ENCODE measurements around the gene SOST.

SOST gene

DNA sequence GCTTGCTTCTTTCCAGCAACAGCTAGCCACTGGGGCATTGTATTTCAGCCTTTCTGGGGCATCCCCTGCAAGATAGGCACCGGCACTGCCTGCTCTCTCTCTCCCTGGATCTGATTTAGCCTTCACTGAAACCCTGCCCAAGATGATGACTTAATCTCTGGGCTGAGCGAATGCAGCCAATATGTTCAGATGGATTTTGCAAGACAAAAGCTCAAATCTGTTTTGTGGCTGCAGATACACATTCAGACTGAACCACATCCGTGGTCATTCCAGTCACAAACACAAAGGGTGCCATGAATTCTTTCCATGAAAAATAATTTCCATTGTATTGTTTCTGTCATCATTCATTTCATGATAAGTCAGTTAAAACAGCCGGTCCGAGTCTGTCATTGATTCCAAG is 24.2 kb downstream of the SOST start:
- Mint-ChIP-seq H3K4me3 (no peak overlapping the region), H3K9me3 (no peaks in the 10 kb centered on the region), H3K36me3 (no peaks in the 10 kb centered on the region), H3K27ac (no peak overlapping the region), H3K4me1 (no peaks in the 10 kb centered on the region)
- ATAC-seq (no peak), DNase-seq (ENCODE audit: low spot score in 2 of 2) (no peak)

DNA sequence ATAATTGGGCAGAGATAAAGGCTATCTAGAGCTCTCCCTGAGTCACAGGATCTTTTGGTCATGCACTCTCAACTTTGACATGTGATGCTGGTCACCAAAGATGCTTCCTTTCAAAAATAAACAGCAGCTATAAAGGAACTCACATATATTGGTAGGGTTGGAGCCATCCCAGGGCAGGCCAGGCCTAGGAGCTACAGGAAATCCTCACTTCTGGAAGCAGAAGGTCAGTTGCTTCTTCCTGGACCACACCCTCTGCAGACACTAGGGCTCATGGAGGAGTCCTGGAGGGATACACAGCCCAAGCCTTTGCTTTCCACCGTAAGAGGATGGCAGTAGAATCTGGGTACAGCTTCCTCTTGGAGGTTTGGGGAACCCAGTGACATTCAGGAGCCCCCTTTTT is 24.6 kb downstream of the SOST start:
- DNase-seq (ENCODE audit: low spot score in 2 of 2): no peak
- no peaks in the 10 kb centered on the region for H3K36me3 Mint-ChIP-seq
- H3K4me3 Mint-ChIP-seq: no peak overlapping the region
- no peaks in the 10 kb centered on the region for H3K9me3 Mint-ChIP-seq
- ATAC-seq: no peak
- H3K4me1 Mint-ChIP-seq: no peaks in the 10 kb centered on the region
- H3K27ac Mint-ChIP-seq: no peak overlapping the region

DNA sequence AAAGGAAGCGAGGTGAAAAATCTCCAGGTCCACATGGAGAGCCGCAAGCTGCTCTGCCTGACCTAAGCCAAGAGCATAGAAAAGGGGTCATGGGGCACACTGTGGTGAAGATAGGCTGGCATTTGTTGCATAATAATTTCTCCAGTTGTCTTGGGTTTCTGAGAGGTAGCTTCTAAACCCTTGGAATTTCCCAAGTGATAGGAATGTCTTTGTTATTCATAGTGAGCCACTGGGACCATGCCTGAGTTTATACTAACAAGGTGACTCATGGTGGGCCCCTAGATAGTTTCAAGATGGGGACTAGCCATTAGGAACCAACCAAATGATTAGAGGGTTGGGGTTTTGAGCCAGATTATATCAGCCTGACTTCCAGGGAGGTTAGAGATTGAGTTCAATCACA is 25.6 kb downstream of the SOST start:
- Mint-ChIP-seq H3K4me1 (no peaks in the 10 kb centered on the region), H3K4me3 (no peak overlapping the region), H3K36me3 (no peaks in the 10 kb centered on the region), H3K9me3 (no peaks in the 10 kb centered on the region), H3K27ac (no peak overlapping the region)
- no peak for ATAC-seq
- DNase-seq (ENCODE audit: low spot score in 2 of 2): no peak

DNA sequence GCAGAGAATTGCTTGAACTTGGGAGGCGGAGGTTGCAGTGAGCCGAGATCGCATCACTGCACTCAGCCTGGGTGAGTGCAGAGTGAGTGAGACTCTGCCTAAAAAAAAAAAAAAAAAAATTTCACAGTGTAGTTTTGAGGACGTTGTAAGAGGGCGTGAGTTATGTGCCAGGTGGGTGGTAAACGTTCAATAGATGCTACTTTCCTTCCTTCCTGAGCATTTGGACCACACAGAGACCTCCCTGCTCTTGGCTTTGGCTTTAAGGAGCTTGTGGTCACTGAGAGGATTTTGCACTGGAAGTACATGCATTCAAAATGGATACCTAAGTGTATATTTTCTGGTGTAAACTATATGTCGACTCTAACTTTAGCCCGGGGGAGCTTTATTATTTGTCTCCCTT is 30.5 kb downstream of the SOST start:
- Mint-ChIP-seq H3K36me3 (no peaks in the 10 kb centered on the region), H3K9me3 (no peaks in the 10 kb centered on the region), H3K4me3 (no peak overlapping the region), H3K27ac (no peak overlapping the region), H3K4me1 (no peaks in the 10 kb centered on the region)
- DNase-seq (ENCODE audit: low spot score in 2 of 2) (no peak), ATAC-seq (no peak)

DNA sequence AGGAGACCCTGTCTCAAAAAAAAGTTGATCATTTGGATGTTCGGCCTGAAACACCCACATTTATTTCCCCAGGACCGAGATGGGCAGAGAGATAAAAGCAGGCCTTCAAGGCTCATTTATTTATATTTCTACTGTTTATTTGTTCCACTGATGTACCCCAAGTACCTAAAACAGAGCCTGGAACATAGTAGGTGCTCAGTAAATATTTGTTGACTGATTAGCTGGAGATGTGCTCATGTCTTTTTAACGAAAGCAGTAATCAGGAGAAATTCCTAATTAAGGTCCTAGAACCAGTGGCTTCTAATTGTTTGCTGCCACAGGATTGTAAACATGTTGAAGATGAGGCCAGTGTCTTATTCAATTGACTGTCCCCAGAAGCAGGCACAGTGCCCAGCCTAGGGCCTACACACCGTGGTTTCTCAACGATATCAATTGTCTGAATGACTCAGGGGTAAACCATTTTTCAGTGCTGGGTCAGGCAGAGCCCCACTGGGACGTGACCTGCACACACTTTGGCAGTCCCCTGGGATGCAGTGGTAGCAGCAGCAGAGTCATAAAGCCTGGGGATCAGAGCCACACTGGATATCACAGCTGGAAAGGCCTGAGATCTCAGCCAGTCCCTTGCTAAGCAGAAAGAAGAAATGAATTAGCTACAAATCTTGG is 34.8 kb downstream of the SOST start:
- ATAC-seq (peak; percentile 17), DNase-seq (ENCODE audit: low spot score in 2 of 2) (no peak)
- Mint-ChIP-seq H3K36me3 (no peaks in the 10 kb centered on the region), H3K4me3 (no peak overlapping the region), H3K27ac (no peak overlapping the region), H3K9me3 (no peaks in the 10 kb centered on the region), H3K4me1 (peaks cover 24% of the 10 kb centered on the region)

DNA sequence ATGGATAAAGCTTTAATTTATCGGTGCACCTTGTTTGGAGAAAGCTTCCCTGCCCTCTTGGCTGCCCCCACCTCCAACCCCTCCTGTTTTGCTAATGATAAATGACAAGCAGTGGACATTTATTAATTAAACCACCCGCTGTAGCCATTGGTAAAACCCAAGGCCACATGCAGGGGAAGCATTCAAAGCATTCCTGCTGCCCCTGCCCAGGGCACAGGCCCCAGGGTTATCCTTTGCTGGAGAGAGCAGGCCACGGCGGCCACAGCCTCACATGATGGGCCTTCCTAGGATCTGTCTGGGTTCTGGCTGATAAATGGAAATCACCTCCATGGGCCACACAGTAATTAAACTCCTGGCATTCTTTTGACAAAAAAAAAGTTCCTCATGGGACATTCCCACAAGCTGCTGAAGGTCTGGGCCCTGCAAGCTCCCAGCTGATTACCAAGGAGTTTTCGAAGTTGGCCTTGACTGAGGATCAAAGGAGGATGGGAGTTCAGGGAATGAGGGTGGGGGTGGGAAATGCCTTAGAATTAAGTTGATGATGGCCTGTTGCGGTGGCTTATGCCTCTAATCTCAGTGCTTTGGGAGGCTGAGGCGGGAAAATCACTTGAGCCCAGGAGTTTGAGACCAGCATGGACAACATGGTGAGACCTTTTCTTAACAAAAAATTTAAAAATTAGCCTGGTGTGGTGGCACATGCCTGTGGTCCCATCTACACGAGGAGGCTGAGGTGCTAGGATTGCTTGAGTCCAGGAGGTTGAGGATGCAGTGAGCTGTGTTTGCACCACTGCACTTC is 35.5 kb downstream of the SOST start:
- ATAC-seq (no peak), DNase-seq (ENCODE audit: low spot score in 2 of 2) (no peak)
- H3K27ac Mint-ChIP-seq: no peak overlapping the region
- no peak overlapping the region for H3K4me3 Mint-ChIP-seq
- no peaks in the 10 kb centered on the region for H3K9me3 Mint-ChIP-seq
- H3K36me3 Mint-ChIP-seq: no peaks in the 10 kb centered on the region
- peaks cover 24% of the 10 kb centered on the region for H3K4me1 Mint-ChIP-seq

DNA sequence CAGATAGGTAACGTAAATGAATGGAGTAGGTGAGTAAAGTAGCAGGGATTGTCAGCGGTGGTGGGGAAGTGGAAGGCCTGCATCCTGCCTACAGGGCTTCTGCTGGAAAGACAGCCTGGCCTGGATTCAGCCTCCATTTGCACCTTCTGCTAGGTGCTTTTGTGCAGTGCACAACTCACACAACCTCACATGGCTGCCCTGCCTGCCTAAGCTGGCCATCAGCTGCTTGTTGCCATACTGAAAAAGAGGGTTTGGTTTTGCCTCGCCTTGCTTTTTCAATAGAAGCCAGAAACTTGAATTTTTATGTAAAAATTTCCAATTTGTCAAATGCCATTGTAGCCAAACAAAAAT is 36.3 kb downstream of the SOST start:
- Mint-ChIP-seq H3K36me3 (no peaks in the 10 kb centered on the region), H3K4me3 (peak overlapping the region; percentile 86), H3K9me3 (no peaks in the 10 kb centered on the region), H3K4me1 (peaks cover 24% of the 10 kb centered on the region), H3K27ac (no peak overlapping the region)
- ATAC-seq (no peak), DNase-seq (ENCODE audit: low spot score in 2 of 2) (no peak)

DNA sequence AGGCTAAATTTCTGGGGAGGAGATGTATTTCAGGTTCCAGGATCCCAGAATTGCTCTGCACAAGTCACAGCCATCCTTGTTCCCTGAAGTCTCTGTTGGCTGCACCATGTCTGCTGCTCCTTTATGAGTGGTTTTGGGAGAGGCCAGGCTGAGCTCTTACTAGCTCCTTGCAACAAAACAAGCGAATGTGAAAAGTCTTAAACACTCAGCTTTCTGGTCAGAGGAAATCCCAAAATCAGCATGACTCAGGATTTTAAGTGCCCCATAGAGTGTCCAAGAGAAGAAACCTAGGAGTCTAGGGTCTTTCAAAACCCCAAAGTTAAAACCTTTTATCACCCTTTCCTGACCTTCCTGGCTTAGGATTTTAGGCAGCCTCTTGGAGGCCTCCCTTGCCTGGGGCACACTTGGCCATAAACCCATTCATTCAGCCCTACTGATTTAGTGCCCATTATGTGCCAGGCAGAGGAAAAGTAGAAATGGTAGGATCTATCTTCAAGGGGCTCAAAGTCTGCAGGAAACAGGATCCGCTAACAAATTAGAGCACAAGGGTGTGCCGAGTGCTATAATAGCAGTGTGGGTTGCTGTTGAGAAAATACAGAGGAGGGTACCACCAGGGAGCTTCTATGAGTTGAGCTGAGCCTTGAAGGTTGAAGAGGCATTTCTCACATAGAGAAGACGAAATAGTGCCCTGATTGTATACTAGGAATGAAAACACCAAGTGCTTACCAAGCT is 36.9 kb downstream of the SOST start:
- no peaks in the 10 kb centered on the region for H3K36me3 Mint-ChIP-seq
- peaks cover 24% of the 10 kb centered on the region for H3K4me1 Mint-ChIP-seq
- DNase-seq (ENCODE audit: low spot score in 2 of 2) (no peak), ATAC-seq (no peak)
- no peaks in the 10 kb centered on the region for H3K9me3 Mint-ChIP-seq
- H3K27ac Mint-ChIP-seq: peak overlapping the region; percentile 95
- peak overlapping the region; percentile 86 for H3K4me3 Mint-ChIP-seq

DNA sequence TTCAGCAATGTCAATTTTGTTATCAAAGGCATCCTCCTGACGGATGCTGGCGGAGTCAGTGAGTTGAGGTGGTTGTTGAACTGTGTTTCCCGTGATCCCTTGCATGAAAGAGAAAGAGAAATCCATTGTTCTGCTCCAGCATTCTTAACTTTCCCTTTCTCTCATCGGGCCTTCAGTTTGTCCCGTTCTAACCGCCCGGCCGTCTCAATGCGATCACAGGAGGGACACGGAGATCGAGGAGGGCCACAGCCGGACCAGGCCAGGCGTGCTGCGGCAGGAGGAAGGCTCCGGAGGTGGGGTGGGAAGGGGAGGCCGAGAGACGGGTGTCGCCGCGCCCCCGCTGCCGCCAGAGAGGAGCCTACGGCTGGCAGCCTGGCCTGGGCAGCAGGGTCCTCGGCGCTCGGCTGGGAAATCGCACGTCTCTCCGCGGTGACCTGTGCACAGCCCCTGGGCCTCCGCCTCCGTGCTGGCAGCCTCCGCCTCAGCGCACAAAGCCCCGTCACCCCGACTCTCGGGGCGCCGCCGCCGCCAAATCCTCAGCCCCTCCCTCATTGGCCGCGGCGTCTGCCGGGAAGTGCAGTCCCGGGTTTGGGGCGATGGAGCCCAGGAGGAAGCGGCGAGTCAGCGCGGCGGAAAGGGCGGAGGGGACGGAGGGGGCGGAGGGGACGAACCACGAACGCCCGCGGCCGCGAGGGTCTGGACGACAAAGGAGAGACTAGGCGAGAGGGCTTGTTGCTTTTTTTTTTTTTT is 38.1 kb downstream of the SOST start:
- H3K4me1 Mint-ChIP-seq: peaks cover 24% of the 10 kb centered on the region
- H3K27ac Mint-ChIP-seq: peak overlapping the region; percentile 95
- ATAC-seq: peak; percentile 92
- no peaks in the 10 kb centered on the region for H3K36me3 Mint-ChIP-seq
- peak overlapping the region; percentile 86 for H3K4me3 Mint-ChIP-seq
- peak; percentile 66 to 86 for DNase-seq (ENCODE audit: low spot score in 2 of 2)
- H3K9me3 Mint-ChIP-seq: no peaks in the 10 kb centered on the region

DNA sequence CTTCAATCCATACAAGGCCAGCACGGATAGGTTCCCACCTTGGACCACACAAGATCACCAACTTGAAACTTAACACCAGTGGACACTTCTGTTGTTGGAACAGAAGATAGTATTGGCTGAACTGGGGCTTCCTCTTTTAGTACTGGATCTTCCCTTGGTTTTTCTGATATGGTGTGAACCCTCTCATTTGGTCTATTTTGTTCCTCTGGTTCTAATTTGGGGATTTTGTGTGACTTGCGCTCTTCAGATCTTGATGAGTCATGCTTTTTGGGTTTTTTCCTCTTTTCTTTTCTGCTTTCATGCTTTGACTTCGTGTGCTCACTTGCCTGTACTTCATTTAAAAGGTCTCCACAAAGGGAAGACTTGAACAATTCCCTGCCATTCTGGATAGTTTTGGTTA is 39.0 kb downstream of the SOST start:
- ATAC-seq (no peak), DNase-seq (ENCODE audit: low spot score in 2 of 2) (no peak)
- Mint-ChIP-seq H3K4me3 (peak overlapping the region; percentile 86), H3K27ac (peak overlapping the region; percentile 95), H3K36me3 (no peaks in the 10 kb centered on the region), H3K4me1 (peaks cover 26% of the 10 kb centered on the region), H3K9me3 (no peaks in the 10 kb centered on the region)

DNA sequence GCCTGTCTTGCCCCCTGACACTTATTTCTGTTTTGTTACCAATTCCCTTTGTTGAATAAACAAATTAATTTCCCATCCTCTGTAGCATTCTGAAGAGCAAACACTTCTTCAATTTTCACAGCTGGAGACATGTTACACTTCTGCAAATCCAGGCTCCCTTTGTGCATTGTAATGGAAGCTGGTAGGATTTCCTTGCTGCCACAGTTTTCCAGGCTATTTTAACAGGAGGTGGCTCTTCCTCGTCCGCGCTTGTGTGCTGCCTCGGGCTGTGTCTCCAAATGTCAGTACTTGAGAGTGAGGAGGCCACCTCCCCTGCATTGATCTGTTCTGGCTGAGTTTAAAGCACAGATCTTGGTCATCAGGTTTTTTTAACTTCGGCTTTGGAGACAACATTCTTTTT is 40.0 kb downstream of the SOST start:
- ATAC-seq (no peak), DNase-seq (ENCODE audit: low spot score in 2 of 2) (no peak)
- no peak overlapping the region for H3K4me3 Mint-ChIP-seq
- H3K27ac Mint-ChIP-seq: no peak overlapping the region
- H3K4me1 Mint-ChIP-seq: peaks cover 33% of the 10 kb centered on the region
- no peaks in the 10 kb centered on the region for H3K36me3 Mint-ChIP-seq
- H3K9me3 Mint-ChIP-seq: no peaks in the 10 kb centered on the region

DNA sequence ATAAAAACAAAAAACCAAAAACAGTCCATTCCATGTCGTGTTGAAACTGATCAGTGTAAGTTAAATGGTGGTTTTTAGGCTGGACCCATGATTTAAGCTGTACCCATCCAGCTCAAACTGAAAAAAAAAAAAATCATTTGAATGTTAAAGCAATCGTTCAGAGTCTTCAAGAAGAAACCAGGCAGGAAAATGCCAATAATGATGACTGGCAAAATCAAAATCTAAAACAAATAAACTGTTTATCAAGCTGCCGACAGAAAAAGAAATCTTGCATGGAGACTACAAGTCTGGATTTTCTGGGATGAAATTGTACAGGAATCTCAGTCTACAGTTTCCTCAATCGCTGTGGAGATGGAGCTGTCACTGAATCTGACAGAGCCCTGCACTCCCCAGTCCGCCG is 40.7 kb downstream of the SOST start:
- H3K9me3 Mint-ChIP-seq: no peaks in the 10 kb centered on the region
- no peak for ATAC-seq
- H3K36me3 Mint-ChIP-seq: no peaks in the 10 kb centered on the region
- no peak for DNase-seq (ENCODE audit: low spot score in 2 of 2)
- H3K4me3 Mint-ChIP-seq: no peak overlapping the region
- no peak overlapping the region for H3K27ac Mint-ChIP-seq
- peaks cover 33% of the 10 kb centered on the region for H3K4me1 Mint-ChIP-seq

DNA sequence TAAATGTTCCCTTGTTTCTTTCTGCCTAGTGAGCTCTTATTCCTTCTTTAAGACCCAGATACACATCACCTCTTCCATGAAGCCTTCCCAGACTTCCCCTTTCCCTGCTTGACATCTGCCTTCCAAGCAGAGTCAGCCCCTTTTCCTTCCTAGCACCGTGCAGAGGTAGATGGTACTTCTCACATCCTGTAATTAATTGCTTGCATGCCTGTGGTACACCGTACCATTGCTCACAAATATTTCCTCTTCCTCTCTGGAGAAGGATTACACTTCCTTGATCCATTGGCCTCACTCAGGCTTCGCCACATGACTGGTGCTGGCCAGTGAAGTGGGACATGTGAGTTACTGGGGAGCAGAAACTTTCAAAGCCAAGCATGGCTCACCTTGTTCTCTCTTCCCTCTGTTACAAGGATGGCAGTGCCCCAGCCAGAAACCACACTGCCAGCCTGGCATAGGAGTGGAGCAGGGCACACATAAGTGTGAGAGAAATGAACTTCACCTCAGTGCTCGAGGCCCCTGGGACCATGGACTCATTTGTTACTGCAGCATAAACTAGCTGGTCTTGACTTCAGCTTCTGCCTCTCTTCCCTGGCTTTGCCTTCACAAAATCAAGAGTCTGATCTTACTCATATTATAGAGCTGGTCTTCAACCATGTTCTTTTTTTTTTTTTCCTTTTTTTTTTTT is 44.0 kb downstream of the SOST start:
- Mint-ChIP-seq H3K4me3 (peak overlapping the region; percentile 66), H3K9me3 (no peaks in the 10 kb centered on the region), H3K27ac (no peak overlapping the region), H3K4me1 (peaks cover 14% of the 10 kb centered on the region), H3K36me3 (no peaks in the 10 kb centered on the region)
- DNase-seq (ENCODE audit: low spot score in 2 of 2) (no peak), ATAC-seq (no peak)

DNA sequence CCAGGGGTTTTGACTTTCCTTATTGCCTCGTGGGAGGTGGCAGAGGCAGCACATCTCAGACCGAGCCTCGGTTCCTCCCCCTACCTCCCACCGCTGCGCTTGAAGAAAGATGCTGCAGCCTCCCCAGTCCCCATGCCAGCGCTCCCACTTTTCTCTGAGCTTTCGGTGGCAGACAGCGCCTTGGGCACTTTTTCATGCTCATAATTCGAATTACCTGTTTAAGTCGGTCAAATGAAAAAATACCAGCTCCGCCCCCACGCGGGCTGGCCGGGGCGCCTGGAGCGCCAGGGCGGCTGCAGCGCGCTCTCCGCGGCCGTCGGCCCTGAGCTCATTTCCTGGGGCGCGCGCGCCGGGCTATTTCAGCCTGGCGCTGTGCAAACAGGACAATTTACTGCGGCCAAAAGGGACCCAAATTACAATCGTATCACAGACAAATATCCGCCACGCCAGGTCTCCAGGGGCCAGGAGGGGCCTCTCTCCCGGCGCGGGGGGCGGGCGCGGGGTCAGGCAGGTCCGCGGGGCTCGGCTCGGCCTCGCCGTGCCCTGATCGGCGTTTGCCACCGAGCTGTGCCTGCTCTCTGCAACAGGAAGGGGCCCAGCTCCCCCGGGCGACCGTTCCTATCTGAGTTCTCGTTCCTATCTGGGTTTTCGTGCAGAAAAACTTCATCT is 45.0 kb downstream of the SOST start:
- peak; percentile 17 to 65 for DNase-seq (ENCODE audit: low spot score in 2 of 2)
- H3K9me3 Mint-ChIP-seq: no peaks in the 10 kb centered on the region
- no peaks in the 10 kb centered on the region for H3K36me3 Mint-ChIP-seq
- H3K4me3 Mint-ChIP-seq: peak overlapping the region; percentile 66
- peak; percentile 80 for ATAC-seq
- H3K4me1 Mint-ChIP-seq: peaks cover 9% of the 10 kb centered on the region
- no peak overlapping the region for H3K27ac Mint-ChIP-seq

Data from stimulated activated effector memory CD8-positive, alpha-beta T cell treated with anti-CD3 and anti-CD28 coated beads, Interleukin-12 subunit alpha, Interleukin-12 subunit beta, amount 100 ng/mL, for 72 hours (primary cell).